DND-41 (cell line): ENCODE data around the gene PGF.

ENCODE experiments used
- CTCF ChIP-seq: IDR thresholded peaks from 2 replicates; pipeline ENCODE4 v1.5.1; 2012; ENCODE audit warnings: borderline replicate concordance, low read length, moderate library complexity, mild to moderate bottlenecking; ENCODE audit not compliant: poor library complexity, severe bottlenecking; ENCODE audit errors: extremely low read depth
- EZH2 ChIP-seq: IDR thresholded peaks from 3 replicates; pipeline ENCODE4 v1.6.1; 2012; ENCODE audit warnings: borderline replicate concordance, low read depth, mild to moderate bottlenecking, moderate library complexity, low read length, inconsistent platforms; ENCODE audit not compliant: severe bottlenecking

GRCh38 chr14:74965486-74966153, 10.2 kb upstream of the PGF start:
- TF ChIP-seq CTCF (no peak), EZH2 (no peak)
